HL-60 (cell line): Measurements from ENCODE around the gene SLC35F6.

Experiments used
- GABPA ChIP-seq: IDR thresholded peaks from 2 replicates; pipeline ENCODE4 v1.6.1; 2012; ENCODE audit warnings: low read depth
- POLR2AphosphoS5 ChIP-seq: IDR thresholded peaks from 2 replicates; pipeline ENCODE4 v1.6.1; 2012; ENCODE audit warnings: low read depth
- TF ChIP-seq, protein P1 (sequence below): IDR thresholded peaks from one replicate; pipeline ENCODE4 v1.5.1; 2011; ENCODE audit warnings: low read length, control low read depth, inconsistent platforms; ENCODE audit not compliant: insufficient read depth
- TF ChIP-seq, protein P2 (sequence below): IDR thresholded peaks from 2 replicates; pipeline ENCODE4 v1.6.1; 2012; ENCODE audit warnings: low read depth; ENCODE audit not compliant: insufficient replicate concordance

DNA sequence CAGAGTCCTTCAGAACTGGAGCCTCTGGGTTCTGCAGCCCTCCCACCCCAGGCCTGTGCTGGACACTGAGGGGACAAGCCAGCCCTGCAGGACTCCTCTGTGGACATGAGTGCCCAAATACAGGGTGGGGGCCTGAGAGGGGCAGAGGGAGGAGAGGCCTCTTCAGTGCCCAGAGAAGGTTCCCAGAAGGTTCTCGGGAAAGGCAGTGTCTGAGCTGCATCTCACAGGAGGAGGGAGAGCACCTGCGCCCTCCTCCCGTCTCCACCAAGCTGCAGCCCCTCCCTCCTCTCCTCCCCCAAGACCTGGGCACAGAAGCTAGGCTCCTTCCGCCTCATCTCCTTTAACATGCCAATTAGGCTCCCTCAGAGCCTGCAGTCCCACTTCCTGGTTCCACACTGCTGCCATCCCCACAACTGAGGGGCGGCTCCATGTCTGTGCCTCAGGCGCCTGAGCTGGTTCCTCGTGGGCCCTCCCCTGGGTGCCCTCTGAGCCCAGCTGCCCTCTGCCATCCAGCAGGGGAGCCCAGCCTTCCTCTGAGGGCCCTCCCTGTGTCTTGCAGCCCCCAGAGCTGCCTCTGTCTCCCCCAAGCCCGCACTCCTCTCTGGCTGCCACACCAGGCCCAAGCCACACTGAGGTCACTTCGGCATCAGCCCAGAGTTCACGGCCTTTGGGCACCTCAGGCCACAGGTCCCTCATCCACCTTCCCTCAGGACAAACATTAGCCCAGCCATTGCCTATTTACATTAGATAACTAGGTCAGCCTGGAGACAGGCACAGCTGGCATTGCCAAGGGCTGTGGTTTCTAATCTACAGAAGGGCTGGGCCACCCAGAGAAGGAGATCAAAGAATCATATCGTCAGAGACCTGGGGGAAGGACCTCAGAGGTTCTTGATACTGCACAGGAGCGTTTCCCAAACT lies 42.7 kb upstream of the SLC35F6 start:
- TF ChIP-seq, protein P1, sequence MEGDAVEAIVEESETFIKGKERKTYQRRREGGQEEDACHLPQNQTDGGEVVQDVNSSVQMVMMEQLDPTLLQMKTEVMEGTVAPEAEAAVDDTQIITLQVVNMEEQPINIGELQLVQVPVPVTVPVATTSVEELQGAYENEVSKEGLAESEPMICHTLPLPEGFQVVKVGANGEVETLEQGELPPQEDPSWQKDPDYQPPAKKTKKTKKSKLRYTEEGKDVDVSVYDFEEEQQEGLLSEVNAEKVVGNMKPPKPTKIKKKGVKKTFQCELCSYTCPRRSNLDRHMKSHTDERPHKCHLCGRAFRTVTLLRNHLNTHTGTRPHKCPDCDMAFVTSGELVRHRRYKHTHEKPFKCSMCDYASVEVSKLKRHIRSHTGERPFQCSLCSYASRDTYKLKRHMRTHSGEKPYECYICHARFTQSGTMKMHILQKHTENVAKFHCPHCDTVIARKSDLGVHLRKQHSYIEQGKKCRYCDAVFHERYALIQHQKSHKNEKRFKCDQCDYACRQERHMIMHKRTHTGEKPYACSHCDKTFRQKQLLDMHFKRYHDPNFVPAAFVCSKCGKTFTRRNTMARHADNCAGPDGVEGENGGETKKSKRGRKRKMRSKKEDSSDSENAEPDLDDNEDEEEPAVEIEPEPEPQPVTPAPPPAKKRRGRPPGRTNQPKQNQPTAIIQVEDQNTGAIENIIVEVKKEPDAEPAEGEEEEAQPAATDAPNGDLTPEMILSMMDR: no peak
- TF ChIP-seq POLR2AphosphoS5 (no peak), GABPA (no peak)
- TF ChIP-seq, protein P2, sequence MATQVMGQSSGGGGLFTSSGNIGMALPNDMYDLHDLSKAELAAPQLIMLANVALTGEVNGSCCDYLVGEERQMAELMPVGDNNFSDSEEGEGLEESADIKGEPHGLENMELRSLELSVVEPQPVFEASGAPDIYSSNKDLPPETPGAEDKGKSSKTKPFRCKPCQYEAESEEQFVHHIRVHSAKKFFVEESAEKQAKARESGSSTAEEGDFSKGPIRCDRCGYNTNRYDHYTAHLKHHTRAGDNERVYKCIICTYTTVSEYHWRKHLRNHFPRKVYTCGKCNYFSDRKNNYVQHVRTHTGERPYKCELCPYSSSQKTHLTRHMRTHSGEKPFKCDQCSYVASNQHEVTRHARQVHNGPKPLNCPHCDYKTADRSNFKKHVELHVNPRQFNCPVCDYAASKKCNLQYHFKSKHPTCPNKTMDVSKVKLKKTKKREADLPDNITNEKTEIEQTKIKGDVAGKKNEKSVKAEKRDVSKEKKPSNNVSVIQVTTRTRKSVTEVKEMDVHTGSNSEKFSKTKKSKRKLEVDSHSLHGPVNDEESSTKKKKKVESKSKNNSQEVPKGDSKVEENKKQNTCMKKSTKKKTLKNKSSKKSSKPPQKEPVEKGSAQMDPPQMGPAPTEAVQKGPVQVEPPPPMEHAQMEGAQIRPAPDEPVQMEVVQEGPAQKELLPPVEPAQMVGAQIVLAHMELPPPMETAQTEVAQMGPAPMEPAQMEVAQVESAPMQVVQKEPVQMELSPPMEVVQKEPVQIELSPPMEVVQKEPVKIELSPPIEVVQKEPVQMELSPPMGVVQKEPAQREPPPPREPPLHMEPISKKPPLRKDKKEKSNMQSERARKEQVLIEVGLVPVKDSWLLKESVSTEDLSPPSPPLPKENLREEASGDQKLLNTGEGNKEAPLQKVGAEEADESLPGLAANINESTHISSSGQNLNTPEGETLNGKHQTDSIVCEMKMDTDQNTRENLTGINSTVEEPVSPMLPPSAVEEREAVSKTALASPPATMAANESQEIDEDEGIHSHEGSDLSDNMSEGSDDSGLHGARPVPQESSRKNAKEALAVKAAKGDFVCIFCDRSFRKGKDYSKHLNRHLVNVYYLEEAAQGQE: no peak
